HCT116 (cell line): Measurements from ENCODE around the gene SCNN1B. TPM values are rescaled to one million over a fixed set of nuclear protein-coding genes. Genes with fewer than 3 reads are reported as not detected.

ENCODE experiments used
- ATAC-seq: fragments of 200-7000 bp; cut with Tn5 transposase; 2 replicates; pipeline ENCODE4 v1.9.1; 2020; ENCODE audit warnings: mild to moderate bottlenecking, moderate library complexity
- BruUV-seq: library from RNA; stranded (reverse); fragments of 400-500 nt; replicated peaks from 2 replicates; lab custom pipeline; 2021; lab: Mats Ljungman, UMichigan
- CTCF ChIA-PET: fragments of 300-600 bp; sonication (Branson Sonifier 250); formaldehyde crosslinking; loops from one replicate; lab custom pipeline; 2021; ENCODE audit warnings: antibody characterized with exemption; lab: Charles Lee
- POLR2A ChIA-PET: fragments of 300-600, 350-600 bp; sonication (Branson Sonifier 250); formaldehyde crosslinking; loops from one replicate; lab custom pipeline; 2021; ENCODE audit warnings: antibody characterized with exemption; lab: Charles Lee
- RAD21 ChIA-PET, 2 experiments: fragments of 300-600 bp; sonication (Branson Sonifier 250); formaldehyde crosslinking; loops; one replicate each; lab custom pipeline; 2023; ENCODE audit warnings: low total read pairs in 2 of 2; ENCODE audit not compliant: uncharacterized antibody in 2 of 2, unreplicated experiment in 2 of 2, low non-redundant PET in 1 of 2; lab: Charles Lee
- DNase-seq: peaks from one replicate; pipeline ENCODE4 v3.0.0-alpha.2; 2010; ENCODE audit warnings: low read depth, low spot score
- H2AFZ ChIP-seq: fragments of 200-600 bp; shearing (Covaris generic), sonication (generic); 2 replicates; pipeline ENCODE4 v1.6.1; 2017; ENCODE audit warnings: low read depth, mixed run types, mixed read lengths, antibody characterized with exemption, low read length; ENCODE audit not compliant: poor library complexity, severe bottlenecking
- H3K27ac ChIP-seq: 2 replicates; pipeline ENCODE4 v1.5.1; 2012; ENCODE audit warnings: low read depth, low read length
- H3K27me3 ChIP-seq: fragments of 200-600 bp; sonication (generic); 2 replicates; pipeline ENCODE4 v1.6.1; 2016; ENCODE audit warnings: mixed run types, low read length, mixed read lengths; ENCODE audit not compliant: insufficient read depth
- H3K36me3 ChIP-seq, 2 experiments: fragments of 200-500 bp in 1 of 2; fragments of 200-600 bp in 1 of 2; sonication (Bioruptor generic) in 1 of 2; sonication (generic) in 1 of 2; 2 replicates each; pipeline versions ENCODE4 v1.5.1 to v1.6.1; 2014 to 2016; ENCODE audit warnings: low read length in 2 of 2, inconsistent platforms in 1 of 2, mixed read lengths in 1 of 2, mixed run types in 1 of 2; ENCODE audit not compliant: insufficient read depth in 2 of 2, control insufficient read depth in 1 of 2
- H3K4me1 ChIP-seq, 2 experiments: fragments of 200-600 bp in 1 of 2; sonication (generic) in 1 of 2; 2 replicates each; pipeline versions ENCODE4 v1.5.1 to v1.6.1; 2012 to 2017; ENCODE audit warnings: low read length in 2 of 2, inconsistent platforms in 1 of 2, mild to moderate bottlenecking in 1 of 2, mixed read lengths in 1 of 2, mixed run types in 1 of 2, moderate library complexity in 1 of 2; ENCODE audit not compliant: insufficient read depth in 2 of 2, control insufficient read depth in 1 of 2
- H3K4me2 ChIP-seq: fragments of 200-600 bp; sonication (generic); 2 replicates; pipeline ENCODE4 v1.6.1; 2017; ENCODE audit warnings: mixed run types, low read length, mixed read lengths
- H3K4me3 ChIP-seq, 2 experiments: fragments of 200-600 bp in 1 of 2; sonication (generic) in 1 of 2; replicated peaks in 1 of 2; 2 replicates each; pipeline ENCODE4 v1.5.1; 2011 to 2016; ENCODE audit warnings: low read length in 2 of 2, control low read depth in 1 of 2, low read depth in 1 of 2, mild to moderate bottlenecking in 1 of 2, mixed read lengths in 1 of 2, mixed run types in 1 of 2
- H3K79me2 ChIP-seq: fragments of 200-600 bp; sonication (generic); 2 replicates; pipeline ENCODE4 v1.6.1; 2017; ENCODE audit warnings: mild to moderate bottlenecking, mixed run types, low read length, moderate library complexity, mixed read lengths; ENCODE audit not compliant: insufficient read depth
- H3K9ac ChIP-seq: fragments of 200-600 bp; sonication (generic); 2 replicates; pipeline ENCODE4 v1.6.1; 2016; ENCODE audit warnings: low read length, mixed read lengths
- H3K9me2 ChIP-seq: fragments of 200-600 bp; sonication (generic), shearing (Covaris generic); 2 replicates; pipeline ENCODE4 v1.6.1; 2017; ENCODE audit warnings: mixed run types, mild to moderate bottlenecking, moderate library complexity; ENCODE audit not compliant: insufficient read depth
- H3K9me3 ChIP-seq, 2 experiments: fragments of 200-500 bp in 1 of 2; fragments of 200-600 bp in 1 of 2; sonication (Bioruptor generic) in 1 of 2; sonication (generic) in 1 of 2; 2 replicates each; pipeline ENCODE4 v1.6.1; 2014 to 2017; ENCODE audit warnings: low read length in 2 of 2, mixed read lengths in 2 of 2, inconsistent platforms in 1 of 2, low read depth in 1 of 2, mild to moderate bottlenecking in 1 of 2, mixed run types in 1 of 2, moderate library complexity in 1 of 2; ENCODE audit not compliant: control insufficient read depth in 1 of 2, insufficient read depth in 1 of 2
- H4K20me1 ChIP-seq: fragments of 200-600 bp; sonication (generic), shearing (Covaris generic); 2 replicates; pipeline ENCODE4 v1.6.1; 2017; ENCODE audit warnings: mixed run types, mild to moderate bottlenecking, moderate library complexity; ENCODE audit not compliant: insufficient read depth
- CEBPB ChIP-seq: IDR thresholded peaks from 2 replicates; pipeline ENCODE4 v1.6.1; 2012; ENCODE audit warnings: low read depth
- CTCF ChIP-seq, 3 experiments: fragments of 200-600 bp in 1 of 3; sonication (generic) in 1 of 3; IDR thresholded peaks in 2 of 3; conservative IDR thresholded peaks in 1 of 3; 2 replicates each; pipeline ENCODE4 v1.5.1; 2012 to 2017; ENCODE audit warnings: low read depth in 2 of 3, low read length in 2 of 3, antibody characterized with exemption in 1 of 3, borderline replicate concordance in 1 of 3, control low read depth in 1 of 3, mild to moderate bottlenecking in 1 of 3, mixed read lengths in 1 of 3, mixed run types in 1 of 3, moderate library complexity in 1 of 3; ENCODE audit not compliant: insufficient read depth in 1 of 3
- ELF1 ChIP-seq: IDR thresholded peaks from 2 replicates; pipeline ENCODE4 v1.6.1; 2012; ENCODE audit warnings: low read depth, borderline replicate concordance
- REST ChIP-seq: IDR thresholded peaks from 2 replicates; pipeline ENCODE4 v1.6.1; 2012; ENCODE audit warnings: low read depth
- SRF ChIP-seq: IDR thresholded peaks from 2 replicates; pipeline ENCODE4 v1.6.1; 2012; ENCODE audit warnings: low read depth
- TCF7L2 ChIP-seq: IDR thresholded peaks from 2 replicates; pipeline ENCODE4 v1.7.0; 2011; ENCODE audit warnings: borderline replicate concordance, inconsistent platforms; ENCODE audit not compliant: insufficient read depth, insufficient read length; ENCODE audit errors: extremely low read depth
- YY1 ChIP-seq: IDR thresholded peaks from 2 replicates; pipeline ENCODE4 v1.6.1; 2011; ENCODE audit warnings: low read length, low read depth, moderate library complexity, mild to moderate bottlenecking; ENCODE audit not compliant: insufficient replicate concordance; ENCODE audit errors: extremely low read depth
- ZBTB33 ChIP-seq: IDR thresholded peaks from 2 replicates; pipeline ENCODE4 v1.6.1; 2011; ENCODE audit warnings: mild to moderate bottlenecking, low read length, moderate library complexity; ENCODE audit not compliant: insufficient replicate concordance; ENCODE audit errors: extremely low read depth
- ZFX ChIP-seq: fragments of 450-650 bp; IDR thresholded peaks from 2 replicates; pipeline ENCODE4 v1.6.1; 2017
- ZNF274 ChIP-seq: fragments of 200-500 bp; sonication (Bioruptor generic); IDR thresholded peaks from 2 replicates; pipeline ENCODE4 v1.6.1; 2014; ENCODE audit warnings: mild to moderate bottlenecking, low read depth, low read length, inconsistent platforms
- intact Hi-C: fragments of 100-400 bp; cut with micrococcal nuclease; formaldehyde crosslinking; loops from 2 replicates; pipeline ENCODE4 v1.10.0; 2022
- total RNA-seq: library from RNA; stranded (reverse); gene quantifications from one replicate; pipeline ENCODE4 v1.2.1, GENCODE V29; 2021; ENCODE audit not compliant: unreplicated experiment

SCNN1B gene
- total RNA-seq, 1 experiment from 2014 or later, result 0.37 TPM

GRCh38 chr16:23290189-23291062 is 11.7 kb upstream of the SCNN1B start:
- DNase-seq (no peak), ATAC-seq (no peak)
- no peak for TF ChIP-seq ZFX
- TF ChIP-seq TCF7L2, result no peak
- no peak for TF ChIP-seq CTCF (IDR thresholded peaks at IDR 0.05 in 2 of 3, conservative IDR thresholded peaks at IDR 0.05 in 1 of 3; ENCODE audit: borderline replicate concordance in 1 of 3, insufficient read depth in 1 of 3, low read depth in 2 of 3, low read length in 2 of 3)
- H3K4me3 ChIP-seq, result no peak overlapping the region
- BruUV-seq, result no TSS peak
- no peaks in the 10 kb centered on the region for H3K9me2 ChIP-seq
- H3K9me3 ChIP-seq, result no peaks in the 10 kb centered on the region
- no peak overlapping the region for H2AFZ ChIP-seq
- H3K79me2 ChIP-seq, result no peaks in the 10 kb centered on the region
- no peak overlapping the region for H3K27ac ChIP-seq
- CTCF ChIA-PET, result no interaction called here
- H3K4me1 ChIP-seq, result no peaks in the 10 kb centered on the region
- POLR2A ChIA-PET, result no interaction called here
- no peaks in the 10 kb centered on the region; the same call in 1 of the 2 replicates for H3K27me3 ChIP-seq
- H3K9ac ChIP-seq, result no peak overlapping the region
- H3K36me3 ChIP-seq, result no peaks in the 10 kb centered on the region
- intact Hi-C loops, result no loop called here
- H3K4me2 ChIP-seq, result no peak overlapping the region
- RAD21 ChIA-PET, result no interaction called here
- H4K20me1 ChIP-seq, result no peaks in the 10 kb centered on the region

- Histone ChIP-seq H3K9me3 (no peaks in the 10 kb centered on the region), H3K4me3 (no peak overlapping the region), H3K9ac (no peak overlapping the region), H3K9me2 (no peaks in the 10 kb centered on the region), H2AFZ (no peak overlapping the region), H3K27ac (no peak overlapping the region), H3K4me2 (no peak overlapping the region), H3K27me3 (no peaks in the 10 kb centered on the region), H3K4me1 (no peaks in the 10 kb centered on the region), H3K79me2 (no peaks in the 10 kb centered on the region), H3K36me3 (no peaks in the 10 kb centered on the region), H4K20me1 (no peaks in the 10 kb centered on the region)
- DNase-seq (no peak), ATAC-seq (no peak)
- intact Hi-C loops, result no loop called here
- ChIA-PET CTCF (no interaction called here), POLR2A (no interaction called here), RAD21 (no interaction called here)
- BruUV-seq, result no TSS peak
- TF ChIP-seq ZBTB33 (no peak), SRF (no peak), ZNF274 (no peak), ELF1 (no peak), REST (no peak), YY1 (no peak), CEBPB (no peak)
These were observed 9.1 kb upstream of the SCNN1B start for GRCh38 chr16:23293016-23293415.
